HPDE6-E6E7 (cell line): Measurements from ENCODE around the gene DDN.

Experiments used
- DNase-seq: peaks from one replicate; pipeline ENCODE4 v3.0.0; 2011; ENCODE audit warnings: missing footprints; ENCODE audit errors: extremely low spot score

DDN gene

GRCh38 chr12:48966177-48966895 is 32.8 kb downstream of the DDN start:
- no peak for DNase-seq

GRCh38 chr12:48965298-48965838 is 33.8 kb downstream of the DDN start:
- no peak for DNase-seq

GRCh38 chr12:48961801-48962200 is 37.4 kb downstream of the DDN start:
- DNase-seq, result no peak

GRCh38 chr12:48961331-48961730 is 37.8 kb downstream of the DDN start:
- no peak for DNase-seq

- no peak for DNase-seq
These were observed 38.3 kb downstream of the DDN start for GRCh38 chr12:48960834-48961233.

GRCh38 chr12:48958049-48958388 is 41.2 kb downstream of the DDN start:
- no peak for DNase-seq

- peak; percentile 95 for DNase-seq
These were observed 41.8 kb downstream of the DDN start, which contains the start of gene ARF3 for GRCh38 chr12:48957141-48958048. ARF3 (minus strand) TSS chr12:48957487; CDS start chr12:48941095, 16,392 bp downstream.

- DNase-seq, result peak; percentile 94
These were observed 42.7 kb downstream of the DDN start for GRCh38 chr12:48956279-48957140.

- DNase-seq, result no peak
These were observed 44.2 kb downstream of the DDN start for GRCh38 chr12:48954841-48955501.

- DNase-seq, result no peak
These were observed 45.1 kb downstream of the DDN start for GRCh38 chr12:48954061-48954460.

GRCh38 chr12:48952691-48953090 is 46.5 kb downstream of the DDN start:
- DNase-seq, result no peak

- DNase-seq, result no peak
These were observed 51.4 kb downstream of the DDN start for GRCh38 chr12:48947727-48948126.

GRCh38 chr12:48946943-48947342 is 52.2 kb downstream of the DDN start:
- DNase-seq, result no peak

- DNase-seq, result no peak
These were observed 53.0 kb downstream of the DDN start for GRCh38 chr12:48946205-48946604.
